Natural killer cell (primary cell): ENCODE measurements around the gene PADI2. TPM values are rescaled to one million over a fixed set of nuclear protein-coding genes. Genes with fewer than 3 reads are reported as not detected.

Experiments used
- ATAC-seq, 3 donors: fragments of 150-1000 bp in 2 of 3; fragments of 200-7000 bp in 1 of 3; cut with Tn5 transposase; 1 replicate in 1 of 3; 2 replicates in 2 of 3; pipeline ENCODE4 v1.10.0; 2021; ENCODE audit warnings: mild to moderate bottlenecking in 2 of 3, moderate library complexity in 2 of 3
- DNase-seq, 2 donors: peaks; one replicate each; pipeline versions ENCODE4 v3.0.0 to v3.0.0-alpha.2; 2013 to 2021; ENCODE audit warnings: mixed read lengths in 1 of 2
- H3K27ac ChIP-seq: one replicate; pipeline ENCODE4 v1.5.1; 2013; ENCODE audit warnings: mild to moderate bottlenecking, low read length
- H3K27me3 ChIP-seq: one replicate; pipeline ENCODE4 v1.6.1; 2013; ENCODE audit warnings: low read length; ENCODE audit not compliant: control insufficient read depth, insufficient read depth
- H3K36me3 ChIP-seq: one replicate; pipeline ENCODE4 v1.6.1; 2013; ENCODE audit warnings: low read length; ENCODE audit not compliant: control insufficient read depth, insufficient read depth
- H3K4me1 ChIP-seq: one replicate; pipeline ENCODE4 v1.6.1; 2013; ENCODE audit warnings: low read length; ENCODE audit not compliant: control insufficient read depth, insufficient read depth
- H3K4me3 ChIP-seq: one replicate; pipeline ENCODE4 v1.5.1; 2013; ENCODE audit warnings: low read length
- H3K9me3 ChIP-seq: one replicate; pipeline ENCODE4 v1.6.1; 2013; ENCODE audit warnings: low read length; ENCODE audit not compliant: control insufficient read depth, insufficient read depth
- H3K27ac Mint-ChIP-seq, 2 donors: one replicate each; pipeline ENCODE4 v1.8.0; 2022; ENCODE audit warnings: mild to moderate bottlenecking in 2 of 2, mixed read lengths in 2 of 2, moderate library complexity in 1 of 2
- H3K27me3 Mint-ChIP-seq, 2 donors: one replicate each; pipeline ENCODE4 v1.8.0; 2022; ENCODE audit warnings: low read depth in 2 of 2, mixed read lengths in 2 of 2
- H3K36me3 Mint-ChIP-seq: one replicate; pipeline ENCODE4 v1.8.0; 2022; ENCODE audit warnings: mixed read lengths
- H3K4me1 Mint-ChIP-seq, 2 donors: one replicate each; pipeline ENCODE4 v1.8.0; 2022; ENCODE audit warnings: mixed read lengths in 2 of 2
- H3K4me3 Mint-ChIP-seq: one replicate; pipeline ENCODE4 v1.8.0; 2022; ENCODE audit warnings: mild to moderate bottlenecking, moderate library complexity, mixed read lengths
- H3K9me3 Mint-ChIP-seq, 2 donors: one replicate each; pipeline ENCODE4 v1.8.0; 2022; ENCODE audit warnings: mixed read lengths in 2 of 2
- WGBS: methylation state at CpG from one replicate; pipeline ENCODE4 v1.1.7; 2013; ENCODE audit warnings: missing lambda C conversion rate; ENCODE audit not compliant: insufficient coverage; 5-methylcytosine and 5-hydroxymethylcytosine counted together
- intact Hi-C: fragments of 100-400 bp; cut with micrococcal nuclease; formaldehyde crosslinking; loops from one replicate; pipeline ENCODE4 v1.14.2; 2022
- total RNA-seq, 4 donors: library from RNA; stranded (reverse); fragments of 120-200 nt in 1 of 4; gene quantifications; one replicate each; pipeline versions ENCODE4 v1.2.3 to v1.2.4, GENCODE V29; 2013 to 2022
- TF ChIP-seq, protein P1 (sequence below): fragments of 200-600 bp; IDR thresholded peaks from one replicate; pipeline ENCODE4 v1.8.0; 2022; ENCODE audit warnings: antibody characterized with exemption

The PADI2 gene
- total RNA-seq, 3 donors from 2014 or later (not counting 1 experiment from before 2014, with no cell fraction given), result 0.56 to 2.5 (median 0.88) TPM

DNA sequence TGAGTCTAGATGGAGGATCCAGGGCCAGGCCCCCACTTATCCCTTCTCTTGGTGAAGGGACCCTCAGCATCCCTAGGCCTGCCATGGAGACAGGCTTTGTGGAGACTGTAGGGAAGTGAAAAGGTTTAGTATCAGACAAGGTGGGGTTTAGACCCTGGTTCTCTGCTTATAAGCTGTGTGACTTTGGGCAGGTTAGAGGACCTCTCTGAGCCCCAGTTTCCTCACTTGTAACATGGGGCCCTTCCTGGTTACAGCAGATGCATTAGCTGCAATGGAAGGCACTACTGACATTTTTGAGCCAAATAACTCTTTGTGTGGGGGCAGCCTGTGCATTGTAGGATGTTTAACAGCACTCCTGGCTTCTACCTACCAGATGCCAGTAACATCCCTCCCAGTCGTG, 22.7 kb downstream of the PADI2 start:
- no peaks in the 10 kb centered on the region for H3K36me3 Mint-ChIP-seq
- DNase-seq (no peak), ATAC-seq (no peak)
- Histone ChIP-seq H3K4me1 (peaks cover 5% of the 10 kb centered on the region), H3K9me3 (no peaks in the 10 kb centered on the region), H3K36me3 (no peaks in the 10 kb centered on the region), H3K4me3 (no peak overlapping the region), H3K27ac (no peak overlapping the region), H3K27me3 (no peaks in the 10 kb centered on the region)
- H3K9me3 Mint-ChIP-seq, result no peaks in the 10 kb centered on the region
- no peak overlapping the region for H3K27ac Mint-ChIP-seq
- TF ChIP-seq, protein P1, sequence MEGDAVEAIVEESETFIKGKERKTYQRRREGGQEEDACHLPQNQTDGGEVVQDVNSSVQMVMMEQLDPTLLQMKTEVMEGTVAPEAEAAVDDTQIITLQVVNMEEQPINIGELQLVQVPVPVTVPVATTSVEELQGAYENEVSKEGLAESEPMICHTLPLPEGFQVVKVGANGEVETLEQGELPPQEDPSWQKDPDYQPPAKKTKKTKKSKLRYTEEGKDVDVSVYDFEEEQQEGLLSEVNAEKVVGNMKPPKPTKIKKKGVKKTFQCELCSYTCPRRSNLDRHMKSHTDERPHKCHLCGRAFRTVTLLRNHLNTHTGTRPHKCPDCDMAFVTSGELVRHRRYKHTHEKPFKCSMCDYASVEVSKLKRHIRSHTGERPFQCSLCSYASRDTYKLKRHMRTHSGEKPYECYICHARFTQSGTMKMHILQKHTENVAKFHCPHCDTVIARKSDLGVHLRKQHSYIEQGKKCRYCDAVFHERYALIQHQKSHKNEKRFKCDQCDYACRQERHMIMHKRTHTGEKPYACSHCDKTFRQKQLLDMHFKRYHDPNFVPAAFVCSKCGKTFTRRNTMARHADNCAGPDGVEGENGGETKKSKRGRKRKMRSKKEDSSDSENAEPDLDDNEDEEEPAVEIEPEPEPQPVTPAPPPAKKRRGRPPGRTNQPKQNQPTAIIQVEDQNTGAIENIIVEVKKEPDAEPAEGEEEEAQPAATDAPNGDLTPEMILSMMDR, result no peak
- no peak overlapping the region for H3K4me3 Mint-ChIP-seq
- WGBS, result 43% methylated on average over 1 of the region's 1 CpG
- peaks cover 0 to 4% of the 10 kb centered on the region in 2 donors for H3K27me3 Mint-ChIP-seq
- peaks cover 0 to 5% of the 10 kb centered on the region in 2 donors for H3K4me1 Mint-ChIP-seq
- intact Hi-C loops, result no loop called here

DNA sequence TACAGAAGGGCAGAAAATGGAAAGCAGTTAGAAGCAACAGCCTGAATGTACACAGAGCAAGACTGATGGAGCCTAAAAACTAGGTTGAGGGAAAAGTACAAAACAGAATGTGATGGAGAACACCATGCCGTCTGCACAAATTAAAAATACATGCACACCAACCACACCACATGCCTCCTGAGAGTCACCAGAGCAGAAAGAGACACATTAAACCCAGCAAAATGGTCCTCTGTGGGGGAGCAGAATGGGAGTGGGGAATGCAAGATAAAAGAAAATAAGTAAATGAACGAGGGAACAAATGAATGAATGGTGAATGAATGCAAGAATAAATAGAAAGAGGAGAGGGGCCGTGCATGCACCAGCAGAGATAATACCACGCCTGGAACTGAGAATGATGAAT, 24.1 kb downstream of the PADI2 start:
- intact Hi-C loops, result no loop called here
- no peaks in the 10 kb centered on the region for H3K9me3 Mint-ChIP-seq
- no peaks in the 10 kb centered on the region for H3K36me3 ChIP-seq
- no peaks in the 10 kb centered on the region for H3K9me3 ChIP-seq
- TF ChIP-seq, protein P1, result no peak
- H3K27me3 ChIP-seq, result no peaks in the 10 kb centered on the region
- DNase-seq (no peak), ATAC-seq (no peak)
- no peak overlapping the region for H3K27ac ChIP-seq
- peaks cover 0 to 4% of the 10 kb centered on the region in 2 donors for H3K4me1 Mint-ChIP-seq
- H3K4me1 ChIP-seq, result peaks cover 5% of the 10 kb centered on the region
- no peak overlapping the region for H3K4me3 ChIP-seq
- H3K27ac Mint-ChIP-seq, result no peak overlapping the region
- WGBS, result 67% methylated on average over 3 of the region's 4 CpGs
- peaks cover 0 to 7% of the 10 kb centered on the region in 2 donors for H3K27me3 Mint-ChIP-seq
- no peaks in the 10 kb centered on the region for H3K36me3 Mint-ChIP-seq
- no peak overlapping the region for H3K4me3 Mint-ChIP-seq

DNA sequence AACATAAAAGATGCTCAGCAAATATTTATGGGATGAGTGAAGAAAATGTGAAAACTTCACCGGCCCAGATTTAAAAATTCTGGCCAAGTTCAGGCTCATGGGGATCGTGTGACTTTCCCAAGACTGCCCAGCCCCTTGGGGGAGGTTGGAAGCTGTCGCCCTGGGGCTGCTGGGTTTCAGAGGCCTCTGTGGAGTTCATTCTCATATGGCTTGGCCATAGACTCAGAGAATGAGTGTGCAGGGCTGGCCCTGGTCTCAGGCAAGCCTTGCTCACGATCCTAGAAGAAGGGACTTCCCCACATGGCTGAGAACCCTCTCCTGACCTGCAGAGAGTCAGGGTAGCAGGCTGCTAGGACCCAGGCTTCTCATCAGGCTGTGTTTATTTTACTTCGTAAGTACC, 24.6 kb downstream of the PADI2 start:
- Mint-ChIP-seq H3K4me3 (no peak overlapping the region), H3K27ac (no peak overlapping the region), H3K4me1 (no peaks in the 10 kb centered on the region), H3K36me3 (no peaks in the 10 kb centered on the region), H3K27me3 (peaks cover 0 to 7% of the 10 kb centered on the region in 2 donors), H3K9me3 (no peaks in the 10 kb centered on the region)
- no peak for DNase-seq
- no peak for ATAC-seq
- intact Hi-C loops, result no loop called here
- H3K27ac ChIP-seq, result no peak overlapping the region
- no peaks in the 10 kb centered on the region for H3K9me3 ChIP-seq
- no peak overlapping the region for H3K4me3 ChIP-seq
- no peaks in the 10 kb centered on the region for H3K27me3 ChIP-seq
- TF ChIP-seq, protein P1, result no peak
- H3K4me1 ChIP-seq, result peaks cover 5% of the 10 kb centered on the region
- no peaks in the 10 kb centered on the region for H3K36me3 ChIP-seq
- WGBS, result 77% methylated on average over 4 of the region's 5 CpGs

DNA sequence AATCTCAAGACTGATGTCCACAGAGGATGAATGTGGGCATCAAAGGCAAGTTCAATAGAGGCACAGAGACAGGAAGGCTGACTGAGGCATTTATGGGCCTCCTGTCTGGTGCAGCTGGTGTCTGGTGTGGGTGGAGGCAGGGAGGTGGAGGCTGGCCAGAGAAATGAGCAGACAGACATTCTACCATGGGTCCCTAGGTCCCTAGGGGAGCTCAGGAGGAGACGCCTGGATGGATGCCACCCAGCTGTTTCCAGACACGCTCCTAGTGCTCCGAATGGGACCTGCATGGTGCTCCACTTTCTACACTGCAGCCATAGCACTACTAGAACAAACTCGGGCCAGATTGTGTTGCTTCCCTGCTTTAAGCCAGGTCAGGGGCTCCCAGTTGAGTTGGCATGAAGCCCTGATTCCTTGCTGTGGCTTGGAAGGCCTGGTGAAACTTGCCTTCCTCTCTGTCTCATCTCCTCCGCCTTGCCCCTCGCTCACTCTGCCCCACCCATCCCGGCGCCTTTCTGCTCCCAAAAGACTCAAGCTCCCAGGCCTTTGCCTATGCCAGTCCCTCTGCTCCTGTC, 25.3 kb downstream of the PADI2 start:
- no peaks in the 10 kb centered on the region for H3K4me1 Mint-ChIP-seq

More for the DNA sequence above, 25.3 kb downstream of the PADI2 start:
- H3K36me3 ChIP-seq, result no peaks in the 10 kb centered on the region
- WGBS, result 89% methylated on average over 8 of the region's 8 CpGs
- no peak overlapping the region for H3K27ac ChIP-seq
- Mint-ChIP-seq H3K27me3 (peaks cover 0 to 7% of the 10 kb centered on the region in 2 donors), H3K4me3 (no peak overlapping the region), H3K9me3 (no peaks in the 10 kb centered on the region), H3K36me3 (no peaks in the 10 kb centered on the region), H3K27ac (no peak overlapping the region)
- H3K4me3 ChIP-seq, result no peak overlapping the region
- DNase-seq (no peak), ATAC-seq (no peak)
- H3K4me1 ChIP-seq, result peaks cover 4% of the 10 kb centered on the region
- H3K9me3 ChIP-seq, result no peaks in the 10 kb centered on the region
- TF ChIP-seq, protein P1, result no peak
- H3K27me3 ChIP-seq, result no peaks in the 10 kb centered on the region
- intact Hi-C loops, result no loop called here
